ENCODE results near the gene C1orf141. TPM values are rescaled to one million over a fixed set of nuclear protein-coding genes. Genes with fewer than 3 reads are reported as not detected.
"Not testable (repeated sequence)": the region's sequence is repeated elsewhere in the genome, so short reads cannot be mapped to it uniquely, and the experiment has no call there.

The C1orf141 gene
- total RNA-seq, 1 donor from 2014 or later = 2.6 TPM

DNA sequence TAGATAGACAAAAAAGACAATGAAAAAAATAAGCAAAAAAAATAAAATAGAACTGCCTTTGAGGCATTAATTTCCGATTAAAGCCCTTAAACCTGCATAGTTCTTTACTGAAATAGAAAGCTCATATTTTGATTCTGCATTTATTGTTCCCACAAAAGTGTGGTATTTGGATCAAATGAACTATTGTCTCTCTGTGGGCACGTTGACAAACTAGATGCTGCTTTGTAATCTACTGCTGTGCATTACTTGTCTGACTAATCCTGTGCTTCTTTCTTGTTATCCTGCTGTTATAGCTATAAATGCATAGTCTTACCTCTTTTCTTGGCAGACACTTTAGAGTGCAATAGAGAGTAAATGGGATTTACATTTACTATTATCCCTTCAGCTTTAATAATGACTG lies 49.4 kb downstream of the C1orf141 start:
- DNase-seq (ENCODE audit: low spot score) = no peak

DNA sequence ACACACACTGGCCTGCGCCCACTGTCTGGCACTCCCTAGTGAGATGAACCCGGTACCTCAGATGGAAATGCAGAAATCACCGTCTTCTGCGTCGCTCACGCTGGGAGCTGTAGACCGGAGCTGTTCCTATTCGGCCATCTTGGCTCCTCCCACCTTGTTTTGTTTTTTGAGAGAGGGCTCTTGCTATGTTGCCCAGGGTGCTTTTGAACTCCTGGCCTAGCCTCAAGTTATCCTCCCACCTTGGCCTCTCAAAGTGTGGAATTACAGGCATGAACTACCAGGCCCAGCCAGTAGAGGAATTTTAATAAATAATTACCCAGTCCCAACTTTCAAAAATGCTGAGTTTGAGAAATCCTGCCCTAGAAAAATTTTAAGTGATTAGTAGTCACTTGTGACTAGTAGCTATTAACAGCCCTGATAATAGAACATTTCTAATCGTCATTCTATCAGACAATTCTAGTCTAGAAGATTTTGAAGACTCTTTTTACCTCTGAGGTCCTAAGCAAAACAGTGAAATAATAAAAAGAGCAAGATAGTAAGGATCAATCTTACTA lies 49.9 kb downstream of the C1orf141 start:
- DNase-seq (ENCODE audit: low spot score) = no peak

DNA sequence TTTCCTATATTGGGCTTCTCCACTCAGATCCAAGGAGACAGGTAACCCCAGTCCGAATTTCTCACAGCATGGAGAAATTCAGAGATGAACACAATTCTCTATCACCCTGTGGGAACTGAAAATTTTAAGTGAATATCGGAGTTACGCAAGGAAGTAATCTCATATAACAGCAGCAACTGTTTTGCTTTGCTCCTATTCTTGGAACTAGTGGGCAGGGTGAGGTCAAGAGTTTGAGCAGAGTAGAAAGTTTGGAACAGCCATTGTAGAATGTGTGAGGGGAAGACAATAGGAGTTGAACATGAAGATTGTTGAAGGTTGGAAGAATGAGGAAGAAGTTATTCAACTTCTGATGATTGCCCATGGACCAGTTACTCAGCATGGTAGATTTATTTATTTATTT lies 56.5 kb downstream of the C1orf141 start:
- DNase-seq (ENCODE audit: low spot score) = no peak

DNA sequence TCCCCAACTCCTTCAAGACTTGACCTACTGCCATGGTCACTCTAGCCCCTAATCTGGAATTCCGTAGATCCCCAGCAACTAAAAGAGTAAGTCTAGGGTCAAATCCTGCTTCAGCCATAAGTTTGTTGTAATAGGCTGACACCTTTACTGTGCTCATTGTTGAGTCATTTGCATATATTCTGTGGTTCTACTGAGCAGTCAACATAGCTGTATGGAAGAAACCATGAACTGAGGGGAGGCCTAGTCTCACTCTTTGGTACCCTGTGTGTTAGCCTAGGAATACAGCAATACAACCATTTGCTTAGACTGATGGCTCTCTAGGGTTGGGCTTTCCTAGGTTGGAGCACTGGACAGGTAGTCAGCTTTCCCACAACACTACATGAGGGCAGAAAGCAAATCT lies 57.2 kb downstream of the C1orf141 start:
- DNase-seq (ENCODE audit: low spot score) = no peak

DNA sequence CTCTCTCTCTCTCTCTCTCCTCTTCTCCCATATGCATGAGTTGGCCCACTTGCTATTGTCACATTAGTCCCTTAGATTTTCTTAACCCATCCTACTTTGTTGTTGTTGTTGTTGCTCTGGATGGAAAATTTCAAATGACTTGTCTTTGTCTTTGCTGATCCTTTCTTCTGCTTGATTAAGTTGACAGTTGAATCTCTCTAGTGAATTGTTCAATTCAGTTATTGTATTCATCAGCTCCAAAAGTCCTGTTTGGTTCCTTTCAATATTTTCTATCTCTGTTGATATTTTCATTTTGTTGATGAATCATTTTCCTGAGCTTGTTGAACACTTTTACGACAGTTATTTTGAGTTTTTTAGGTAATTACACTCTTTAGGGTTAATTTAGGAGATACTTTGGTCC lies 62.0 kb downstream of the C1orf141 start:
- no peak for DNase-seq (ENCODE audit: low spot score)

DNA sequence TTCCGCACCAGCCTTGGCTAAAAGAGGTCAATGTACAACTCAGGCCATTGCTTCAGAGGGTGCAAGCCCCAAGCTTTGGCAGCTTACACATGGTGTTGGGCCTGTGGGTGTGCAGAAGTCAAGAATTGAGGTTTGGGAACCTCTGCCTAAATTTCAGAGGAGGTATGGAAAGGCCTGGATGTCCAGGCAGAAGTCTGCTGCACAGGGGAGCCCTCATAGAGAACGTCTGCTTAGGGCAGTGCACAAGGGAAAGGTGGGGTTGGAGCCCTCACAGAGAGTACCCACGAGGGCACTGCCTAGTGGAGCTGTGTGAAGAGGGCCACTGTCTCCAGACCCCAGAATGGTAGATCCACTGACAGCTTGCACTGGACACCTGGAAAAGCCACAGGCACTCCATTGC lies 67.1 kb downstream of the C1orf141 start:
- DNase-seq (ENCODE audit: low spot score) = not testable (repeated sequence)

DNA sequence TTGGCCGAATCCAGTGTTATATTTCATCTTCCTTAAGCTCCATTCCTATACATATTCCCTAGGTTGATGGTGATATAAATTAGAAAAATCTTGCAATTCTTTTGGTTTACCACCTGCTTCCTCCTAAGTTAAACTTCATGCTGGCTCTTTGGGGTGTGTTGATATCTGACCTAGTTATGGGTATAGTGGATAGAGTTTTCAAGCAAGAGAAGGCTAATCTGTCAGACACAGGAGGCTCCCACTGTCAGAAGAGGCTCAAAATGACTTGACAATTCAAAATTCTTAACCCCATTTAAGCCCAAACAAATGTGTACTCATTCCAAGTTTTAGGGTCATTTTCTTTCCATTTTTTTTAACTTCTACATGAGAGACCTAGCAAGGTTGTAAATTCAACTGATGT lies 72.4 kb downstream of the C1orf141 start:
- no peak for DNase-seq (ENCODE audit: low spot score)

DNA sequence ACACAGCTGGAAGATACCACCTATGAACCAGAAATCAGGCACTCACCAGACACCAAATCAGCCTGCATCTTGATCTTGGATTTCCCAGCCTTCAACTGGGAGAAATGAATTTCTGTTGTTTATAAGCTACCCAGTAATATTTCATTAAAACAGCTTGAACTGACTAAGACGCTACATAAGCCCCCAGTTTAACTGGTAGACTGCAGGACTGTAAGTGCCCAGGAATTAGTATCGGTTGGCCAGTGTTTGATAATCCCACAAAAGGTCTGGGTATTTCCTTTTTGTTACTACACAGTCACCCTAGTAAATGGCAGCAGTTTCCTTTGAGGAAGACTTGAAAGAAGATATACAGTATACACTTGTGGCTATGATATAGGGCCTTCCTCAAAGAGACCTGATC lies 73.5 kb downstream of the C1orf141 start:
- DNase-seq (ENCODE audit: low spot score) = no peak

DNA sequence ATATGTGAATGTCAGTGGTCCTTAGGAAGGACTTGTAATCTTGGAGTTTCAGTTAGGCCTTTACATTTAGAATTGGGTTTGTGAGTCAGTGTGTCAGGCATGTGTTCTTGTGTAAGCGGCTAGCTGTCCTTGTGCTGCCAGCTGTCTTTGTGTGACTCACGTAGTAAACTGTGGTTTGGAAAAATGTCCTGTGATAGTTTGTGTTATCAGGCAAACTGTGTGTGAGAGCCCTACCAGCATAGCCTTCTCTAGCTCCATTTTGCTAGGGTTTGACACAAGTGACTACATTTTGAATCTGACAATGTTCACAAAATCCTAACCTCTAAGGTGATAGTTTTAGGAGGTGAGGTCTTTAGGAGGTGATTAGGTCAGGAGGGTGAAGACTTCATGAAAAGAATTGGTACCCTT lies 74.0 kb downstream of the C1orf141 start:
- peak; percentile 45 for DNase-seq (ENCODE audit: low spot score)

DNA sequence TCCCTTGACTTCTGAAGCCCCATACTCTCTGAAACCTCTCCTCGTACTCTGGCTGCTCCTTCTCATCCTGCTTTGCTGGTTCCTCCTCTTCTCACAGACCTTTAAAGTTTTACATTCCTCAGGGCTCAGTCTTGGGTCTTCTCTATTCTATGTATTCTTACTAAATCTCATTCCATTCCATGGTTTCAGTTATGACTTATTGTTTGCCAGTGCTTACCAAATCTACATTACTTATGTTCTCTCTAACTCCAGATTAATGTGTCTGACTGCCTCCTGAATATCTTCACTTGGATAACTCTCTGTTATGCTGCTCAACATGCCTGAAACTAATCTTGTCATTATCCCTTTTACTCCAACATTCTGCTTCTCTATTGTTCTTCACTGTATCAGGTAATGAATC lies 75.4 kb downstream of the C1orf141 start:
- no peak for DNase-seq (ENCODE audit: low spot score)

DNA sequence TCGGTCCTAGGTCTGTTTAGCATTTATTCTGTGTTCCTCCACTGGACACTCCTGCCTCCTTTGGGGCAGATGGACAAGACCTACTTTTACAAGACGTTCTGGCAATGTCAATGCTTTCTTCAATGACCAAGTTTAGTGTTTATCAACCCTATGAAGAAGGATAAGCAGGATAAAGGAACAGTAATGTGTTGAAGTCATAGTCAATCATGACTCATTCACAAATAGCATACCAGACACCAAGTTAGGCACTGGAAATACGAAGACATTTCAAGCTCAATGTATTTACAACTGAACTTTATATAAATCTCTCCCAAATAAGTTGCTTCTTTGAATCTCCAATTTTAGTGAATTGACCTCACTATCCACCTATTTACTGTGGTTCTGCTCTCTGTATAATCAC lies 76.0 kb downstream of the C1orf141 start:
- DNase-seq (ENCODE audit: low spot score) = no peak

DNA sequence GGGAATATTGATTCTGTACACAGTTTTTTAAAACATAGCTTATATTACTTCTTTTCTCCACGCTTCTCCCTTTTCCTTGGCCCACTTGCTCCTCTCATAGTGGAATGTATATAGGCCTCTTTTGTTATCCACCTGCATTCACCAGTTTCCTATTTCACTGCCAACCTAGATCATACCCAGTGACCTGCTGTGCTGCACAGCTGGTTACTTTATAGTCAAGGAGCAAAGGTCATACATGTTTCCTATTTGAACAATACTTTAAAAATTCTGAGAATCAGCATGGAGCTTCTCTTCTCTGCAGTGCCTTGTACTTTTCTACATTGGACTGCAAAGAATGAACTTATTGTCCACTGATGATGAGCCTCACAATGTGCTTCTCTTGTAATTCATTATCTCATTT lies 76.5 kb downstream of the C1orf141 start:
- no peak for DNase-seq (ENCODE audit: low spot score)

DNA sequence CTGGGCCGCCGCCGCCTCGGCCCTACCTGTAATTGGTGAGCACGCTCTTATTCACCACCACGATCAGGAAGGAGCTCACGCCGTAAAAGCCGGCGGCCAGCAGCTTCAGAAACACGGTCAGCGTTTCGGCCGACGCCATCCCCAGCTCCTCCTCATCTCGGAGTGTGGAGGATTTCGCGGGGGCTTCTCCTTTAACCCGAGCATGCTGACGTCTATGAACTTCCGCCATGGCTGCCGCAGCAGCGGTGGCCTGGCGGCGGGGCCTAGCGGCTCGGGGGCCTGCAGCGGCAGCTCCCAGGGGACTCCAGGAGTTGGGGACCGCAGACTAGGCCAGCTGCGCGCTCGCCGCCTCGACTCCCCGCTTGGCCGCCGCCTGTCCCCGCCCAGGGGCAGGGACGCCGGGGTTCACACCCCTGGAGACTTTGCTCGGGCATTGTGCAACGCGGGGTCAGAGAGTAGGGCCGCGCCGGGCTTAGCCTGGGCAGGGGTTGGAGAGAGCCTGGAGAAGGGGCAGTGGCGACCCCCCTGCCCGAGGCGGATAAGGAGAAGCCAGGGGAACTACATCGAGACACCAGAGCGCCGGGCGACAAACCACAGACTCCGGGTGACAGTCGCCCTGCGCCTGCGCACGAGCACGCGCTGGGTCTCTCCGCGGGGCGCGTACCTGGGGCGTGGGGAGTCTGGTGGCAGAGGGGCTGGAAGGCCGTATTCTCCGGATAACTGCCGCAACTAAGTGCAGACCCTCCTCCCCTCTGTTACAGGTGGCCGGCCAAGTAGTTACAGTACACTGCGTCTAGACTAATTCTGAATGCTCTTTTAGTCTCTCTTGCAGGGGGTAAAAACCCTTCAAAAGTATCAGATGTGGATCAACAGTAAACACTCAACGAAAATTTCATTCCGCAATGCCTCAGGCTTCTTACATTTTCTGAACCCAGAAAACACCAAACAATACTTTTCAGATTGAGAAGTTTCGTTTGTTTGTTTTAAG lies 80.7 kb downstream of the C1orf141 start, which contains the start of gene SLC35D1:
Gene SLC35D1, minus strand, starts transcription at position 364 of the 988 bp plus-strand sequence. Its CDS starts 135 bp downstream, at position 229.
- peak; percentile 83 for DNase-seq (ENCODE audit: low spot score)

DNA sequence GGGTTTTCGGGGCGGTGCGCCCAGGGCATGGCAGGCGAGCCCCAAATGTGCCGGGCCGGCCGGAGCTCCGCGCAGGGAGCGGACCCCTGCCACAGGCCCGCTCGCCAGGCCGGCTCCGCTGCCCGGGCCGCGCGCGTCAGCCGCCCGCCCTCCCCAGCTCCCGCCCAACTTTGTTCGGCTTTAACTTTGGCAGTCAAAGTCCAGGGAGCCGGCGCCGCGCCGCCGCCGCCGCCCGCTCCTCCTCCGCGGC lies 81.3 kb downstream of the C1orf141 start:
- no peak for DNase-seq (ENCODE audit: low spot score)

DNA sequence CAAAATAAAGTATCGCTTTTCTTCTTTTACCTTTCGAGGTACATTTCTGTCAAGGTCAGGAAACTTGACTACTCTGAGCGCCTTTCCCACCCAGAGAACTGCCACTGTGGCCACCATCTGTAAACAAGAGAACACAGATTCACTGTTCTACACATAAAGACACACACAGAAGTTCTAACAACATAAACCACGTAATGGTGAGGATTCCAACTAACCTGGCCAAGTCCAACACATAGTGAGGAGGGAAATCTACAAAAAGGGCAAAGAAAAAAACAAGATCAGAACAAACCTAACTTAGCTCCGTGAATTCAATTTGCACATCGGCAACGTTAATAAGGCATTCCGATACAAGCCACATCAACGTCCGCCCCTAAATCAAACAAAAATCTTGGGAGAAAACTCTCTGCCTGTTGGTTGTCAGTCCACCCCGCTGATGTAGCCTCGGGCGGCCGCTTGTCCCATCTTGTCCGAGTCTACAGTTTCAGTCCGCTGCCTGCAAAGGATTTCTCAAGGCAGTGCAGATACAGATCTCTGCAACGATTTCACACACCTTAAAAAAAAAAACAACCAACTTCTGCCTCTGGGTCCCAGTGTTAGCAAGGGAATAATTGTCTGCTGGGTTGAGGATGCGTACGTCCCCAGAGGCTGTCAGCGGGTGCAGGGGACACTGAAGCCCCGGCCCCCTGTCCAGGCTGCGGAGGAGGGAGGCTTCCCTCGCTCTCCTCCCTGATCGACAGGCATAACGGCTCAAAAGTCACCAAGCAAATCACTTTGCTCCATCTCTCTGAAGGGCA lies 81.8 kb downstream of the C1orf141 start:
- peak; percentile 81 for DNase-seq (ENCODE audit: low spot score)

DNA sequence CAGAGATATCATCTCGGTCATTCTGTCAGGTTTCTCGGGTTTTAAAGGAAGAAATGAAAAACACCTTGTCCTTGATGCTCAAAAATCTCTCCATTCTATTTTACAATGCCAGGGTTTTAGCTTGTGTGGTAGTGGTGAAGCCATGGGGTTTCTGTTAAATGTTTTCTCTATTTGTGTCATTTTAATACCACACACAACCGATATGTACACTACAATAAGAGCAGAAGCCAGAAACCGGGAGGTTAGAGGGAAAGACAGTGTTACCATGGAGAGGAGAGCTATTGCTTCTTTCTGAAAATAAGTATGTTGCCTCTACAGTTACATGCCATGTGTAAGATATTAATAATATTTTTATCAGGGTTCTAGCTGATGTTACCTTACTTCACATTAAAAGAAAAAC lies 83.6 kb downstream of the C1orf141 start:
- DNase-seq (ENCODE audit: low spot score) = no peak

DNA sequence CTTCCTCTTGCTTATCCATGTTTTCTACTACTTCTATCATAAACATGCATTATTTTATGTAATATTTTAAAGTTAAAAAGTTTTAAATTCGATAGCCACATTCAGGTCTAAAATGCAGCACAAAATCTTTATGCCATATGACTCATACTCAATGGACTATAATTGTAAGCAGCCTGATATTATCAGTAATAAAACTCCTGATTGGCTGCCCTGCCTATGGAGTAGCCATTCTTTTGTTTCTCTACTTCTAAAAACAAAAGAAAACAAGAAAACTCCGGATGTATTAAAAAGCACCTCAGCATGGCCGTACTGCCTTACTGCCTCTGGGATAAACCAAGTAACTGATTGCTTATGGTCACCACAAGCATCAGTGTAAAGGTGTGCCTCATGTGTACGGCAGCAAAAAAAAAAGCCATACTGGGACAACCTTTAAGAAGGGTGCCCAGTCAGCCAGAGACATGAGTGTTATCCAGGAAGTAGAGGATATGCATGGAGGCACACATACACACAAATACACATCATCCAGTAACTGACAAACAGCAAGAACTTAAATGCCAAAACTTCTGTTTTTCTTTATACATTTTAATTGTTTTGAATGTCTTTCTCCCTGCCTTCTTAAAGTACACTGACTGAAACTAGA lies 90.0 kb downstream of the C1orf141 start:
- DNase-seq (ENCODE audit: low spot score) = no peak

DNA sequence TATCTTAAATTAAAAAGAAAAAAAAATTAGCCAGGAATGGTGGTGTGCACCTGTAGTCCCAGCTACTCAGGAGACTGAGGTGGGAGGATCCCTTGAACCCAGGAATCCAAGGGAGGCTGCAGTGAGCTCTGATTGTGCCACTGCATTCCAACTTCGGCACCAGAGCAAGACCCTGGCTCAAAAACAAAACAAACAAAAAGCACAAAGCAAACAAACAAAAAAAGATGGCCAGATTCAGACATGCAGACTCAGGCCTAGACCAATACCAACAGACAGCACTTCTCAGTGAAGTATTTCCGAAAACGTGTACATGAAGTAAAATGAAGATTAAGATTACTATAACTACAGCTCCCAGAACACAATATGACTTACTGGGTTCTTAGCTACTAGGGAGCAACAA lies 91.4 kb downstream of the C1orf141 start:
- DNase-seq (ENCODE audit: low spot score) = no peak

Measured in umbilical cord (tissue), 2 donors.